Ectodermal cell (in vitro differentiated cells): Measurements from ENCODE around the gene CFAP119.

Experiments used
- H3K27ac ChIP-seq: 2 replicates; pipeline ENCODE4 v1.7.0; 2013; ENCODE audit warnings: mild to moderate bottlenecking, low read depth, low read length; ENCODE audit not compliant: insufficient read depth, poor library complexity, severe bottlenecking
- H3K27me3 ChIP-seq: 2 replicates; pipeline ENCODE4 v1.7.0; 2013; ENCODE audit warnings: mild to moderate bottlenecking, low read length; ENCODE audit not compliant: insufficient read depth, control insufficient read depth, poor library complexity, severe bottlenecking
- H3K36me3 ChIP-seq: one replicate; pipeline ENCODE4 v1.7.0; 2013; ENCODE audit warnings: low read length; ENCODE audit not compliant: control insufficient read depth, insufficient read depth
- H3K4me1 ChIP-seq: one replicate; pipeline ENCODE4 v1.7.0; 2013; ENCODE audit warnings: low read length; ENCODE audit not compliant: control insufficient read depth, insufficient read depth
- H3K4me3 ChIP-seq: 2 replicates; pipeline ENCODE4 v1.7.0; 2013; ENCODE audit warnings: low read depth, low read length, control low read depth; ENCODE audit not compliant: insufficient read depth
- H3K9me3 ChIP-seq: 2 replicates; pipeline ENCODE4 v1.7.0; 2013; ENCODE audit warnings: mild to moderate bottlenecking, low read length, moderate library complexity; ENCODE audit not compliant: control insufficient read depth
- WGBS, 2 experiments: methylation state at CpG; one replicate each; pipeline ENCODE4 v1.1.7; 2013; ENCODE audit warnings: missing lambda C conversion rate in 2 of 2; 5-methylcytosine and 5-hydroxymethylcytosine counted together

Gene CFAP119

DNA sequence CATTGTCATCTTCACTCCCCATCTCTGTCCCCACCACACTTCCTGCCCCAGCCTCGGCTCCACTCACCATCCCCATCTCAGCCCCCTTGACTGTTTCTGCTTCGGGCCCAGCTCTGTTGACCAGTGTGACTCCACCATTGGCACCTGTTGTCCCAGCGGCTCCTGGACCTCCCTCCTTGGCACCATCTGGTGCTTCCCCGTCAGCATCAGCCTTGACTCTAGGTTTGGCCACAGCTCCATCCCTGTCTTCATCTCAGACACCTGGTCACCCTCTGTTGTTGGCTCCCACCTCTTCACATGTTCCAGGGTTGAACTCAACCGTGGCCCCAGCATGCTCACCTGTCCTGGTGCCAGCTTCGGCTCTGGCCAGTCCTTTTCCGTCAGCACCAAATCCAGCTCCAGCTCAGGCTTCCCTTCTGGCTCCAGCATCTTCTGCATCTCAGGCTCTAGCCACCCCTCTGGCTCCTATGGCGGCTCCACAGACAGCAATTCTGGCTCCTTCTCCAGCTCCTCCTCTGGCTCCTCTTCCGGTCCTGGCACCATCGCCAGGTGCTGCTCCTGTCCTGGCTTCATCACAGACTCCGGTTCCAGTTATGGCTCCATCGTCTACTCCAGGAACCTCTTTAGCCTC lies 38.0 kb downstream of the CFAP119 start:
- H3K27ac ChIP-seq: no peak overlapping the region
- H3K9me3 ChIP-seq: no peaks in the 10 kb centered on the region
- H3K4me3 ChIP-seq: no peak overlapping the region
- peaks cover 66% of the 10 kb centered on the region for H3K36me3 ChIP-seq
- no peaks in the 10 kb centered on the region for H3K27me3 ChIP-seq
- WGBS, 2 experiments: 96 to 97% methylated on average over 12 of the region's 12 CpGs
- H3K4me1 ChIP-seq: no peaks in the 10 kb centered on the region

DNA sequence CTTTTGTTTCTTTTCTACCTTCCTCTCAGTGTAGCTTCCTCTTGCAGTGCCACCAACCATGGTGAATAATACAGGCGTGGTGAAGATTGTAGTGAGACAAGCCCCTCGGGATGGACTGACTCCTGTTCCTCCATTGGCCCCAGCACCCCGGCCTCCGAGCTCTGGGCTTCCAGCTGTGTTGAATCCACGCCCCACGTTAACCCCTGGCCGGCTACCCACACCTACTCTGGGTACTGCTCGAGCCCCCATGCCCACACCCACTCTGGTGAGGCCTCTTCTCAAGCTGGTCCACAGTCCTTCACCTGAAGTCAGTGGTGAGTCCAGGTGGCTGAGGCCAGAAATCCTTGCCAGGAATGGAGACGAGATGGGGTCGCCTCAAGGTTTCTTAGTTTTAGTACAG lies 38.9 kb downstream of the CFAP119 start:
- Histone ChIP-seq H3K27me3 (no peaks in the 10 kb centered on the region), H3K36me3 (peaks cover 70% of the 10 kb centered on the region), H3K9me3 (no peaks in the 10 kb centered on the region), H3K4me1 (no peaks in the 10 kb centered on the region), H3K27ac (no peak overlapping the region), H3K4me3 (no peak overlapping the region)
- WGBS, 2 experiments: 95% methylated on average over 10 of the region's 10 CpGs

DNA sequence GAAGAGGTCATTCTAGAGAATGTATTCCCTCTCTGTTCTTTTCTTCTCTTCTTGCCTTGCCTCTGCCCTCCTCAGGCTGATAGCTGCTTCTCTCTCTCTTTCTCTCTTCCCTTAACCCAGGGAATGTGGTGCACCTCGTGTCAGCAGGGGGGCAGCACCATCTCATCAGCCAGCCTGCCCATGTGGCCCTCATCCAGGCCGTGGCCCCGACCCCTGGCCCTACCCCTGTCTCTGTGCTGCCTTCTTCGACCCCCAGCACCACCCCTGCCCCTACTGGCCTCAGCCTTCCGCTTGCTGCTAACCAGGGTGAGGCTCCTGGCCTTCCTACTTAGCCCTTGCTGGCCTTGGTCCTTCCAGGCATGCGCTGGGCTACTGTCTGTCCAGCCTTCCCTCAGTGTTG lies 39.4 kb downstream of the CFAP119 start:
- Histone ChIP-seq H3K4me3 (no peak overlapping the region), H3K36me3 (peaks cover 70% of the 10 kb centered on the region), H3K9me3 (no peaks in the 10 kb centered on the region), H3K4me1 (no peaks in the 10 kb centered on the region), H3K27me3 (no peaks in the 10 kb centered on the region), H3K27ac (no peak overlapping the region)
- 94 to 96% methylated on average over 6 of the region's 6 CpGs for WGBS, 2 experiments

DNA sequence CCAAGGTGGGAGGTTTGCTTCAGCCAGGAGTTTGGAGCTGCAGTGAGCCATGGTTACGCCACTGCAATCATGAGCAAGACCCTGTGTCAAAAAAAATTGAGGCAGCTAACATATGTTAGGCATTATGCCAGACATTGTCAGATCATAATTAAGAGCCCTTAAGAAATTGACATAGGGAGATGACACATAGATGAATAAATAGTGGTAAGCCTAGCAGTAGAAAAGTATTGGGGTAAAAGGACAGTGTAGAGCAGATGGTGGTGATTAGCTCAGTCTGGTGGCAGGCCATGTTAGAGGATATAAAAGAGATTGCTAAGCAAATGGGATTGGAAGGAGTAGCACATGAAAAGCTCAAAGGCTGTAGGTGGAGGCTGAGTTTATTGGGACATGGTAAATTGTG lies 40.3 kb downstream of the CFAP119 start:
- no peak overlapping the region for H3K27ac ChIP-seq
- peaks cover 72% of the 10 kb centered on the region for H3K36me3 ChIP-seq
- H3K27me3 ChIP-seq: no peaks in the 10 kb centered on the region
- WGBS, 2 experiments: 90 to 93% methylated on average over 1 of the region's 1 CpG
- H3K4me1 ChIP-seq: no peaks in the 10 kb centered on the region
- H3K9me3 ChIP-seq: no peaks in the 10 kb centered on the region
- H3K4me3 ChIP-seq: no peak overlapping the region

DNA sequence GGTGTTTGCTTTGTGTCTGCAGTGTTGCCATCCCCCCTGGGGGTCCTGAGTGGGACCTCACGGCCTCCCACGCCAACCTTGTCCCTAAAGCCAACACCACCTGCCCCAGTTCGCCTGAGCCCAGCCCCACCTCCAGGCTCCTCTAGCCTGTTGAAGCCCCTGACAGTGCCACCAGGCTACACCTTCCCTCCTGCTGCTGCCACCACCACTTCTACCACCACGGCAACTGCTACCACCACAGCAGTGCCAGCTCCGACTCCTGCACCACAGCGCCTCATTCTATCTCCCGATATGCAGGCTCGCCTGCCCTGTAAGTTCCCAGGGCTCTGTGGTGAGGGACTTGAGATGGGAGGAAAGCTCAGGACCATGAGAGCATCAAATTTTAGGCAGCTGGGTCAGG lies 40.7 kb downstream of the CFAP119 start:
- no peaks in the 10 kb centered on the region for H3K4me1 ChIP-seq
- H3K36me3 ChIP-seq: peaks cover 73% of the 10 kb centered on the region
- no peak overlapping the region for H3K4me3 ChIP-seq
- H3K27me3 ChIP-seq: no peaks in the 10 kb centered on the region
- 95 to 97% methylated on average over 8 of the region's 8 CpGs for WGBS, 2 experiments
- no peaks in the 10 kb centered on the region for H3K9me3 ChIP-seq
- no peak overlapping the region for H3K27ac ChIP-seq

DNA sequence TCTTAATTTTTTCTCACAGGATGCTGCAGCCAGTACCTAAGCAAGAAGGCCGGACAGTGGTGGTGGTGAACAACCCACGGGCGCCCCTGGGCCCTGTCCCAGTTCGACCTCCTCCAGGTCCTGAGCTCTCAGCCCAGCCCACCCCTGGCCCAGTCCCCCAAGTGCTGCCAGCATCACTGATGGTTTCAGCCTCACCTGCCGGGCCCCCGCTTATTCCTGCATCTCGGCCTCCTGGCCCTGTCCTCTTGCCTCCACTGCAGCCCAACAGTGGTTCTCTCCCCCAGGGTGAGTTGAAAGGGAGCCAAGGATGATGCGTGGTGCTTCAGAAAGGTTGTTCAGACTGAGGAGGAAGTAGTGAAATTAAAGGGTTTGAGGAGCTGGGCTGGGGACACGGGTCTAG lies 41.2 kb downstream of the CFAP119 start:
- 94 to 96% methylated on average over 8 of the region's 9 CpGs for WGBS, 2 experiments
- Histone ChIP-seq H3K27me3 (no peaks in the 10 kb centered on the region), H3K4me3 (no peak overlapping the region), H3K36me3 (peaks cover 74% of the 10 kb centered on the region), H3K4me1 (no peaks in the 10 kb centered on the region), H3K27ac (no peak overlapping the region), H3K9me3 (no peaks in the 10 kb centered on the region)

DNA sequence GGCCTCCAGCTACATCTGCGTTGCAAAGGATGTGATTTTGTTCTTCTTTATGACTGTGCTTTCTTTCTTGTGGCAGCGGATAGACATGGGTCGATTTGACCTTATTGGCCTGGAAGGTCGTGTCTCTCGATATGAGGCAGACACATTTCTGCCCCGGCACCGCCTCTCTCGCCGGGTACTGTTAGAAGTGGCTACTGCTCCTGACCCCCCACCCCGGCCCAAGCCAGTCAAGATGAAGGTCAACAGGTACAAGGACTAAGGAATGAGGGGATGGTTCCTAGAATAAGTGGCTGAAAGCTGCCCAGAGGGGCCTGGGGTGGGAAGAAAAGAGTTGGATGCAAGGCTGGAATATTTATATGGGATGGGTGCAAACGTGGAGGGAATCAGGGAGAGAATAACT lies 41.8 kb downstream of the CFAP119 start:
- WGBS, 2 experiments: 95 to 96% methylated on average over 11 of the region's 11 CpGs
- H3K9me3 ChIP-seq: no peaks in the 10 kb centered on the region
- no peaks in the 10 kb centered on the region for H3K27me3 ChIP-seq
- no peak overlapping the region for H3K4me3 ChIP-seq
- H3K36me3 ChIP-seq: peaks cover 71% of the 10 kb centered on the region
- H3K27ac ChIP-seq: no peak overlapping the region
- H3K4me1 ChIP-seq: no peaks in the 10 kb centered on the region

DNA sequence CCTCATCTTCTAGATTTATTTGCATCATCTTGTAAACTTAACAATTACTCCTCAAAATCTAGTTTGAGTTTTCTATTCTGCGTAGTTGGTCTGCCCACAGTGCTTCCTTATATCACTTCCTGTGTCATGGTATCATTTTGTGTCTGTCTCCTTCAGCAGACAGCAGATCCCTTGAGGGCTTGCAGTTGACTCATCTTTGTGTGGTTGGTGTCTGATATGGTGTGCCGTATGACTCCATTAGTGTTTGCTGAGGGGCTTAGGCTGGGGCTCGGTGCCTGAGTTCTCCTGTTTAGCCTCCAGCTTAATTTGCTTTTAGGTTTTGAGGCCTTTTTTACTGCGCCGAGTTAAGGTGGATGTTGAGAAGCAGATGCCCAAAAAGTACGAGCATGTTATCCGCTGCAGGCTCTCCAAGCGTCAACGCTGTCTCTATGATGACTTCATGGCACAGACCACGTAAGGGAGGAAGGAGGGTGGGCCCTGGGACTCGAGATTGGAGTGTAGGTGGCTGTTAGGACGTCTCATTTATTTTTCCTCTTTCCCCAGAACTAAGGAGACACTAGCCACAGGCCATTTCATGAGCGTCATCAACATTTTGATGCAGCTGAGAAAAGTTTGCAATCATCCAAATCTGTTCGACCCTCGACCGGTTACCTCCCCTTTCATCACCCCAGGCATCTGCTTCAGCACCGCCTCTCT lies 46.0 kb downstream of the CFAP119 start:
- WGBS, 2 experiments: 97% methylated on average over 17 of the region's 17 CpGs
- H3K27me3 ChIP-seq: no peaks in the 10 kb centered on the region
- no peak overlapping the region for H3K27ac ChIP-seq
- H3K4me1 ChIP-seq: no peaks in the 10 kb centered on the region
- no peaks in the 10 kb centered on the region for H3K9me3 ChIP-seq
- no peak overlapping the region for H3K4me3 ChIP-seq
- H3K36me3 ChIP-seq: peaks cover 57% of the 10 kb centered on the region

DNA sequence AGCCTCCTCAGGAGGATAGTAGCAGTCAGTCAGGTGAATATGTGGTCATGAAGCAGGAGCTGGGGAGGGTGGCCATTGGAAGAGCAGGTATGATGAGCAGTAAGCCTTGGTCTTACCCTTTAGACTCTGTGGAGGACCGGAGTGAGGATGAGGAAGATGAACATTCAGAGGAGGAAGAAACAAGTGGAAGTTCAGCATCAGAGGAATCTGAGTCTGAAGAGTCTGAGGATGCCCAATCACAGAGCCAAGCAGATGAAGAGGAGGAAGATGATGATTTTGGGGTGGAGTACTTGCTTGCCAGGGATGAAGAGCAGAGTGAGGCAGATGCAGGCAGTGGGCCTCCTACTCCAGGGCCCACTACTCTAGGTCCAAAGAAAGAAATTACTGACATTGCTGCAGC lies 50.1 kb downstream of the CFAP119 start:
- WGBS, 2 experiments: 96 to 98% methylated on average over 1 of the region's 1 CpG
- no peaks in the 10 kb centered on the region for H3K9me3 ChIP-seq
- no peak overlapping the region for H3K4me3 ChIP-seq
- H3K36me3 ChIP-seq: peaks cover 67% of the 10 kb centered on the region
- no peaks in the 10 kb centered on the region for H3K27me3 ChIP-seq
- H3K4me1 ChIP-seq: no peaks in the 10 kb centered on the region
- H3K27ac ChIP-seq: no peak overlapping the region

DNA sequence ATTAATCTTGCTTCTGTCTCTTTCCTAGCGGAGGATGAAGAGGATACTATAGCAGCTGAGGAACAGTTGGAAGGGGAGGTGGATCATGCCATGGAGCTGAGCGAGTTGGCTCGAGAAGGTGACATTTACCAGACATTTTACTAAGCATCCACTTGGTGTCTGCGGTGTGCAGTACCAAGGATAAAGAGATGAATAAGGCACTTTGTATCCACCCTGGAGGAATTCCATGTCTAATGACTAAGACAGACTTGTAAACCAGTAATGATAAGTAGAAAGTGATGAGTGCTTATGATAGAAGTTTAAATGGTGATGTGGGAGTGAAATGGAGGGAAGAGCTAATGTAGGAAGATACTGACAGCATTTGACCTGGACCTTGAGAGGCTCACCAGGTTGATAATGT lies 50.9 kb downstream of the CFAP119 start:
- Histone ChIP-seq H3K4me3 (no peak overlapping the region), H3K27ac (no peak overlapping the region), H3K9me3 (no peaks in the 10 kb centered on the region), H3K27me3 (no peaks in the 10 kb centered on the region), H3K36me3 (peaks cover 67% of the 10 kb centered on the region), H3K4me1 (no peaks in the 10 kb centered on the region)
- WGBS, 2 experiments: 96 to 100% methylated on average over 4 of the region's 4 CpGs
